ENCODE measurements around the gene PDX1.

The PDX1 gene

DNA sequence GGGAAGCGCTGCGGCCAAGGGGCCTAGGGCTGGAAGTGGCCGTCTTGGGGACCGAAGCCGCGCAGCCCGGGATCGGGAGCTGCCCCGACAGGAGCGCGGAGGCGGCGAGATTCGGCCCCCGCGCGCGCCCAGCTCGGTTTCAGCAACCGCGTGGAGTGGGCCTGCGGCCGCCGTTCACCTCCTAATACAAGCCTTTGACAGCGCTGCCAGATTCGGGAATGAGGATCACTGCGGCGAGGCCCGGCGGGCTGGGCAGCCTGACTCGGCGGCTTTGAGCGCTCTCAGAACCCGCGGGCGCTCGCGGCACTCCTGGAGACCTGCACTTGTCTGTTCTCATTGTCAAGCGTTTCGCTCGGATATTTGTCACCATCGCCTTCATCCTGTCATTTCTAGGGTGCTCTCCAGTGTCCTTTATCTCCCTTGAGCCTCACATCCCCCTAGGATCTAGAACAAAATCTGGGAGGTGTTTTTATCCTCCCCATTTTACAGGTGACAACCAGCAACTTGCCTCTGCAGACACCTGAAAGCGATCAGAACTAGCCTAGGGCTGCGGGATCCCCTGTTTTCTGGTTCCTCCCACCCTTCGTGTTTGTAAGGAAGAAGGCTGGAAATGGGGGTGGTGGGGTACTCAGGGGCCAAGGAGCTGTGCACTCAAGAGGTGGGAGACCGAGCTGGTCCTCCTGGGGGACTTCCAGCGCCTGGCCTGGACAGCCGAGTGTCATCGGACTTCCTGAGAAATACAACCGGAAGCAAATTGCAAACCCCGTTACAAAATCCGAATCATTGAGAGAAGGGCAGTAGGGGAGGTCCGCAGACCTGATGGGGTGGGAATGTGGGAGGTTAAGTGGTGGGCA lies 50.8 kb downstream of the PDX1 start:
- no peak for DNase-seq

- DNase-seq: no peak
These were observed 51.4 kb downstream of the PDX1 start for GRCh38 chr13:27971236-27971645.

GRCh38 chr13:27971776-27972477 lies 52.1 kb downstream of the PDX1 start:
- no peak for DNase-seq

- no peak for DNase-seq
These were observed 52.6 kb downstream of the PDX1 start for GRCh38 chr13:27972478-27972820.

- DNase-seq: no peak
These were observed 53.5 kb downstream of the PDX1 start for GRCh38 chr13:27973291-27973690.

DNA sequence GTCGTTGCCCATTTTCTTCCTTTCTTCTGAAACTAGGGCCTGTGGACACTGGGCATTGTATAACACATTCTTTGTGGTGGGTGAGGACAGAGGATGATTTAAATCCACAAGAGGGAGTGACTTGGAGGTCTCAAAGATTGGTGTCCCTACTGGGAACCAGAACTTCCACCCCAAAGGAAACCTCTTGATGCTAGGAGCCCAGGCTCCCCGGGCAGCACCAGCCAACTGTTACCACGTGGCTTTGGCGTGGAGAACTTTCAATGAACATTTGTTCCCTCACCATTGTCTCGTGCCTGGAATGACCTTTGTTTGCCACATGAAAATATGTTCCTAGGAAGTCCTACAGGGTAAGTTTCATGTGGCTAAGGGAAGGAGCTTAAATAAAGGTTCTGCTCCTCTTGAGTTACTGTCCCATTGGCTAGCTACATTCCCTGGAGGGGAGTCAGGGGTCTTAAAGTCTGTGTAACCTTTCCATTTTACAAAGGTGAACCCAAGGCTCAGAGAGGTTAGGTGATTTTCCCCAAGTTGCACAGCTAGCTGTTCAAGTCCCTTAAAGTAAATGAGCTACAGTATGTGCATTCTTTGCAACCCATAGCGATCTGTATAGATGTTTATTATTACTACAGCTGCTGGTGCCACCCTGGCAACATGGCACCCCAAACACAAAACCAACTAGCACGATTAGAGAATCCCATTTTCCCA lies 54.3 kb downstream of the PDX1 start:
- no peak for DNase-seq
